ENCODE results near the gene FGA. TPM values are rescaled to one million over a fixed set of nuclear protein-coding genes. Genes with fewer than 3 reads are reported as not detected.

The FGA gene
- total and polyA plus RNA-seq, 2 of the 8 experiments (the other 6 are each of a cell fraction or from before 2014, with no cell fraction given), result not detected

- DNase-seq (ENCODE audit: low read depth in 1 of 2, low spot score in 2 of 2) (no peak), FAIRE-seq (no peak)
- POLR2A ChIA-PET (ENCODE audit: partially characterized antibody), result interaction anchor here (1.1 kb wide), 1 partner anchor 59 kb away, joined by 3 read pairs; no protein-coding TSS in a partner anchor
- TF ChIP-seq MAFK (IDR thresholded peaks at IDR 0.05; ENCODE audit: low read depth, low read length), result no peak
- TF ChIP-seq POU5F1 (IDR thresholded peaks at IDR 0.05; ENCODE audit: low read depth, low read length), result no peak
- TF ChIP-seq CBX5 (IDR thresholded peaks at IDR 0.05; ENCODE audit: low read depth, low read length), result no peak
- no peak for TF ChIP-seq EZH2 (IDR thresholded peaks at IDR 0.05; ENCODE audit: low read depth, low read length, severe bottlenecking)
- Histone ChIP-seq H4K5ac (ENCODE audit: insufficient read length, low read depth, low read length) (no peak overlapping the region), H2BK20ac (ENCODE audit: low read length) (no peak overlapping the region), H3K27ac (ENCODE audit: low read depth, low read length) (no peak overlapping the region), H3K4me2 (ENCODE audit: insufficient read depth in 1 of 2, low read depth in 2 of 2, low read length in 2 of 2) (no peak overlapping the region), H2BK12ac (ENCODE audit: low read depth, low read length) (no peak overlapping the region), H2AFZ (ENCODE audit: low read length) (no peak overlapping the region), H3K36me3 (ENCODE audit: control insufficient read depth in 2 of 4, insufficient read depth in 4 of 4, low read length in 3 of 4) (no peaks in the 10 kb centered on the region), H4K91ac (replicated peaks; ENCODE audit: insufficient read length, low read length) (no peak overlapping the region), H3K23ac (ENCODE audit: insufficient read length) (no peak overlapping the region), H2AK5ac (ENCODE audit: low read depth, low read length) (no peak overlapping the region), H2BK5ac (ENCODE audit: low read depth, low read length) (no peak overlapping the region), H4K20me1 (replicated peaks in 1 of 2; ENCODE audit: control insufficient read depth in 1 of 2, insufficient read depth in 2 of 2, low read length in 2 of 2) (no peaks in the 10 kb centered on the region), H3K56ac (replicated peaks; ENCODE audit: insufficient read length, low read depth, low read length) (no peak overlapping the region), H3K4ac (replicated peaks; ENCODE audit: insufficient read length, low read depth, low read length) (no peak overlapping the region), H2BK15ac (ENCODE audit: low read length) (no peak overlapping the region), H3K23me2 (ENCODE audit: low read depth, low read length) (no peaks in the 10 kb centered on the region; the same call in 1 of the 2 replicates), H3K14ac (ENCODE audit: insufficient read length) (no peak overlapping the region), H3K9ac (replicated peaks in 1 of 4; ENCODE audit: extremely low read depth in 1 of 4, low read depth in 3 of 4, low read length in 3 of 4) (no peak overlapping the region), H3K18ac (ENCODE audit: extremely low read depth, low read length) (no peak overlapping the region), H3K9me3 (ENCODE audit: insufficient read depth in 2 of 2, low read depth in 1 of 2, low read length in 1 of 2) (no peaks in the 10 kb centered on the region), H3K79me1 (ENCODE audit: low read depth, low read length) (no peaks in the 10 kb centered on the region), H3K79me2 (ENCODE audit: control insufficient read depth in 1 of 2, insufficient read depth in 2 of 2, low read length in 2 of 2) (no peaks in the 10 kb centered on the region), H3K27me3 (replicated peaks in 1 of 4; ENCODE audit: control insufficient read depth in 3 of 4, extremely low read depth in 1 of 4, insufficient read depth in 3 of 4, low read length in 3 of 4) (no peaks in the 10 kb centered on the region), H2BK120ac (replicated peaks; ENCODE audit: low read depth, low read length) (no peak overlapping the region), H3K4me3 (ENCODE audit: extremely low read depth in 1 of 4, insufficient read depth in 2 of 4, low read depth in 3 of 4, low read length in 4 of 4) (no peak overlapping the region), H3K4me1 (replicated peaks in 1 of 4; ENCODE audit: control insufficient read depth in 3 of 4, insufficient read depth in 4 of 4, low read length in 3 of 4) (peaks cover 0 to 3% (median 0%) of the 10 kb centered on the region in 4 experiments; a peak in 1 of 7 replicates), H4K8ac (ENCODE audit: extremely low read depth, insufficient read depth, low read length) (no peak overlapping the region)
- WGBS, 2 experiments (ENCODE audit: extremely low coverage in 1 of 2, insufficient coverage in 1 of 2, insufficient read length in 1 of 2, insufficient replicate concordance in 2 of 2, low coverage in 1 of 2, low lambda C conversion rate in 2 of 2, missing lambda C conversion rate in 1 of 2), result 95% methylated on average over 1 of the region's 1 CpG; no CpG with 5 or more reads in 1 of the 2 experiments
- CTCF ChIA-PET (ENCODE audit: partially characterized antibody), result interaction anchor here (0.9 to 1.9 kb wide), 9 partner anchors 8 to 38 kb away, joined by 3 to 10 read pairs (median 4); partner anchors contain the start of gene FGG
Measured at GRCh38 chr4:154602404-154603020, 12.0 kb upstream of the FGA start.

All from H1 (cell line).